OCI-LY1 (cell line): ENCODE results near the gene PDK2.

ENCODE experiments used
- H2AFZ ChIP-seq: fragments of 200-600 bp; sonication (generic), shearing (Covaris generic); 2 replicates; pipeline ENCODE4 v1.6.0; 2014; ENCODE audit warnings: antibody characterized with exemption, mild to moderate bottlenecking, low read length
- H3F3A ChIP-seq: fragments of 200-600 bp; sonication (generic), shearing (Covaris generic); 2 replicates; pipeline ENCODE4 v1.6.0; 2014; ENCODE audit warnings: mild to moderate bottlenecking, antibody characterized with exemption, low read length, moderate library complexity; ENCODE audit not compliant: insufficient read depth
- H3K27ac ChIP-seq: fragments of 200-600 bp; sonication (generic); 2 replicates; pipeline ENCODE4 v1.5.1; 2014; ENCODE audit warnings: low read length, mixed run types, mild to moderate bottlenecking, low read depth; ENCODE audit not compliant: poor library complexity, severe bottlenecking
- H3K27me3 ChIP-seq: fragments of 200-600 bp; sonication (generic); 2 replicates; pipeline ENCODE4 v1.6.0; 2014; ENCODE audit warnings: antibody characterized with exemption, mild to moderate bottlenecking, low read length, moderate library complexity; ENCODE audit not compliant: insufficient read depth
- H3K36me3 ChIP-seq: fragments of 200-600 bp; sonication (generic); 2 replicates; pipeline ENCODE4 v1.6.1; 2014; ENCODE audit warnings: mild to moderate bottlenecking, antibody characterized with exemption, low read length, moderate library complexity, mixed read lengths; ENCODE audit not compliant: insufficient read depth
- H3K4me1 ChIP-seq: fragments of 200-600 bp; sonication (generic); 2 replicates; pipeline ENCODE4 v1.5.1; 2014; ENCODE audit warnings: mild to moderate bottlenecking, low read length, moderate library complexity; ENCODE audit not compliant: insufficient read depth, severe bottlenecking
- H3K4me2 ChIP-seq: fragments of 200-600 bp; sonication (generic), shearing (Covaris generic); 2 replicates; pipeline ENCODE4 v1.6.1; 2014; ENCODE audit warnings: low read length
- H3K4me3 ChIP-seq: fragments of 200-600 bp; sonication (generic); 2 replicates; pipeline ENCODE4 v1.5.1; 2014; ENCODE audit warnings: low read length, low read depth, mild to moderate bottlenecking, mixed read lengths; ENCODE audit not compliant: poor library complexity, severe bottlenecking
- H3K79me2 ChIP-seq: fragments of 200-600 bp; shearing (Covaris generic); 2 replicates; pipeline ENCODE4 v1.6.1; 2016; ENCODE audit warnings: mixed run types, low read length, mixed read lengths; ENCODE audit not compliant: insufficient read depth
- H3K9ac ChIP-seq: fragments of 200-600 bp; sonication (generic), shearing (Covaris generic); 2 replicates; pipeline ENCODE4 v1.6.1; 2014; ENCODE audit warnings: mild to moderate bottlenecking, low read length, mixed read lengths
- H3K9me2 ChIP-seq: fragments of 200-600 bp; sonication (generic), shearing (Covaris generic); 2 replicates; pipeline ENCODE4 v1.6.1; 2014; ENCODE audit warnings: low read depth, mild to moderate bottlenecking, low read length, mixed read lengths
- H3K9me3 ChIP-seq: fragments of 200-600 bp; shearing (Covaris generic); 2 replicates; pipeline ENCODE4 v1.6.1; 2014; ENCODE audit warnings: low read length, mixed read lengths
- H4K20me1 ChIP-seq: fragments of 200-600 bp; sonication (generic), shearing (Covaris generic); 2 replicates; pipeline ENCODE4 v1.6.0; 2016; ENCODE audit warnings: mild to moderate bottlenecking, low read length; ENCODE audit not compliant: insufficient read depth
- CTCF ChIP-seq: fragments of 200-600 bp; sonication (generic), shearing (Covaris generic); IDR thresholded peaks from 2 replicates; pipeline ENCODE4 v1.5.1; 2017; ENCODE audit warnings: mild to moderate bottlenecking, antibody characterized with exemption, low read length, moderate library complexity, mixed read lengths
- EZH2 ChIP-seq: fragments of 200-600 bp; sonication (generic), shearing (Covaris generic); IDR thresholded peaks from 2 replicates; pipeline ENCODE4 v1.8.0; 2017; ENCODE audit warnings: borderline replicate concordance, mixed run types, mild to moderate bottlenecking, antibody characterized with exemption, low read length, moderate library complexity, mixed read lengths

PDK2 gene

DNA sequence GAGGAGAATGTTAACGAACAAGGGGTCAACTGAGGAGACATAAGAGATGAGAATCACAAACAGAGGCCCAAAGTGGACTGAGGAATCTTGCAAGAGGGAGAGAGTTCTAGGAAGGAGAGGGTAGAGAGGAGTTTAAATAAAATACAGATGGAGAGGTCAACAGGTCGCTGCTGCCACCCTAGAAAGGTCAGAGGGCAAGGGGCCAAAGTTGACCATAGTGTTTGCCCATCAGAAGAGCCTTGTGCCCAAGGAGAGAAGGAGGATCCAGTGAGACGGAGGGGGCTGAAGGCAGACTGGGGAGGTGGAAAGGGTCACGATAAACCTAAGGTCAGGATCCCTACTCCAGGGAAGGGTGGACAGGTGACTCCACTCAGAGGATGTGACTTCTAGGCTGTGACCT, 46.2 kb upstream of the PDK2 start:
- Histone ChIP-seq H3K4me1 (no peaks in the 10 kb centered on the region), H3K36me3 (no peaks in the 10 kb centered on the region), H3K27me3 (no peaks in the 10 kb centered on the region; the same call in 1 of the 2 replicates), H3K4me2 (no peak overlapping the region), H3K79me2 (no peaks in the 10 kb centered on the region), H3K27ac (no peak overlapping the region), H3K4me3 (no peak overlapping the region), H3F3A (no peaks in the 10 kb centered on the region), H4K20me1 (no peaks in the 10 kb centered on the region), H3K9me3 (no peaks in the 10 kb centered on the region), H3K9me2 (no peaks in the 10 kb centered on the region), H2AFZ (no peak overlapping the region), H3K9ac (no peak overlapping the region)
- no peak for TF ChIP-seq CTCF
- TF ChIP-seq EZH2, result no peak

GRCh38 chr17:50049636-50050035, 45.5 kb upstream of the PDK2 start:
- Histone ChIP-seq H3K36me3 (no peaks in the 10 kb centered on the region), H3K9me2 (no peaks in the 10 kb centered on the region), H3K79me2 (no peaks in the 10 kb centered on the region), H3K4me3 (no peak overlapping the region), H3K9ac (no peak overlapping the region), H4K20me1 (no peaks in the 10 kb centered on the region), H3K27me3 (no peaks in the 10 kb centered on the region), H3F3A (no peaks in the 10 kb centered on the region), H3K27ac (no peak overlapping the region), H2AFZ (no peak overlapping the region), H3K4me1 (no peaks in the 10 kb centered on the region), H3K4me2 (no peak overlapping the region), H3K9me3 (no peaks in the 10 kb centered on the region)
- no peak for TF ChIP-seq EZH2
- no peak for TF ChIP-seq CTCF

DNA sequence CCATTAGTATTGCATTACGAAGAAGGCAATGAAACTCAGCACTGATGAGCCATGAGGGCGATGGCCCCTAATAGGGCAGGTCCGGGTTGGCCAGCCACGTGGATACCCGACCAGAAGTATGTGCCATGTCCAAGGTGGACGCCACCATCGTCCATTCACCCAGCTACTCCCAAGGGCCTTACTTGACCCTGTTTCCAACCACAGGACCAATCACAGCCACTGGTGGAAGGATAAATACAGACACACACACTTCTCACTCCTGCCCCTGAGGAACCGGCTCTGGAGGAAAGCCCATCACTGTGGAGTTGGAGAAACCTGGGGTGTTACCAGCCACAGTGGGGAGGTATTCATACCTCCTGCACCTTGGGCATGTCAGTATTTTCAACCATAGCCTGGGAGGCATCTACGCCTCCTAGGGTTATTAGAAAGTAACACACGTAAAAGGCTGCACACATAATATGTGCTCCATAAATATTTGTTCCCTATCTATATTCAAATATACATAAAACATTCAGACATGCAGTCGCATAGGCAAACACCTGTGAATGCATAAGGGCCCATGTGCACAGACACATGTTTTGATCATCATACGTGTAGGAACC, 44.6 kb upstream of the PDK2 start:
- H3K4me2 ChIP-seq, result no peak overlapping the region
- TF ChIP-seq EZH2, result no peak
- TF ChIP-seq CTCF, result no peak
- no peaks in the 10 kb centered on the region for H3K9me3 ChIP-seq
- H3K9me2 ChIP-seq, result no peaks in the 10 kb centered on the region
- H3K36me3 ChIP-seq, result no peaks in the 10 kb centered on the region
- no peak overlapping the region for H3K27ac ChIP-seq
- H3K4me1 ChIP-seq, result peaks cover 6% of the 10 kb centered on the region
- no peak overlapping the region for H3K9ac ChIP-seq
- H3K79me2 ChIP-seq, result no peaks in the 10 kb centered on the region
- no peaks in the 10 kb centered on the region for H3K27me3 ChIP-seq
- H3K4me3 ChIP-seq, result no peak overlapping the region
- H4K20me1 ChIP-seq, result no peaks in the 10 kb centered on the region
- H2AFZ ChIP-seq, result no peak overlapping the region
- H3F3A ChIP-seq, result no peaks in the 10 kb centered on the region
